AML-193 (cell line): ENCODE results near the gene NRG4.
A peak's percentile ranks its signal among the peaks of the same experiment; 100 is the strongest.
"Not testable (repeated sequence)": the region's sequence is repeated elsewhere in the genome, so short reads cannot be mapped to it uniquely, and the experiment has no call there.

Experiments used
- DNase-seq, 2 experiments: peaks; one replicate each; lab custom pipeline; 2025; lab: John Stamatoyannopoulos, UW

NRG4 gene

DNA sequence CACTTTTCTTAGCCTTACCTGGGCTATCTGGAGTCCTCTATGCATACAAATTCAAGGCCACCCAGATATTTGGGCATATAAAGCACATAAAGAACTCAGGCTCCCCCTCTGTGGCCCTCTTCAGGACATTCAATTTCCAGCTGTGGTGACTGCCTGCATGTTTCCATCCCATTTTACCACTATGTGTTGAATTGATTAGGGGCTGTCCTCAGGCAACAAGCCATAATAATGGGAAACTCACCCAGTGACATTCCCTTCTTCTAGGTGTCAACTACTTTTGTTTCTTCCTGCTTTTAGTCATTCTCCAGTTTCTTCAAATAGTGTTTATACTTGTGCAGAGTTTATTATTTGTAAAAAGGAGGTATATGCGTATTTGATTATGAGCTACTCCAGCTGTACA lies 18.0 kb downstream of the NRG4 start:
- DNase-seq: no peak

DNA sequence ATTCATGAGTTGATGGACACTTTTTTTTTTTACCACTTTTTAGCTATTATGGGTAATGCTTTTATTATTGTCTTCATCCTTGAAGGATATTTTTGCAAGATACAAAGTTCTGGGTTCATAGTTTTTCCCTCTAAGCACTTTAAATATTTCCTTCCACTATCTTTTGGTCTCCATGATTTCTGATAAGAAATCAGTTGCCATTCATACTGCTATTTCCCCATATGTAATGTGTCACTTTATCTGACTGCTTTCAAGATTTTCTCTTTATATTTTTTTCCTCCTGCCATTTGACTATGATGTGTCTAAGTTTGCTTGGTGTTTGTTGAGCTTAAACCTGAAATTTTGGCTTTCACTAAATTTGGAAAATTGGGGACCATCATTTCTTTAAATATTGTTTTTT lies 19.3 kb downstream of the NRG4 start:
- DNase-seq: no peak

DNA sequence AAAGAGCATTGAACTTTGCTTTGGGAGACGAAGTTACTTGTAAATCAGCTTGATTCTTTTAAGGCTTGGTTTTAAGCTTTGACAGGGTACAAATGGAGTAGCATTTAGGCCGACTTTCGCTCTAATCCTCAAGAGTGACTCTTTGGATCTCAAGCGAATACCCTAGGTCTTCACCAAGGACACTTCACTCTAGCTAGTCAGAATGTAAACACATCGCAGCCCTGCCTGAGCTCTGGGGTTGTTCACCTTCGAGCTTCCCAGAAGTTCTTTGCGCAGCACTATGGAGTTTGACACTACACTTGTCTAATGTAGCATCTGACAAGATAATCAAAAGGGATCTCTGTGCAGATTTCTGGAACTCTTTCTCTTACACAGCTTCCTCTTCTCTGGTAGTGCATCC lies 22.3 kb downstream of the NRG4 start:
- no peak for DNase-seq

DNA sequence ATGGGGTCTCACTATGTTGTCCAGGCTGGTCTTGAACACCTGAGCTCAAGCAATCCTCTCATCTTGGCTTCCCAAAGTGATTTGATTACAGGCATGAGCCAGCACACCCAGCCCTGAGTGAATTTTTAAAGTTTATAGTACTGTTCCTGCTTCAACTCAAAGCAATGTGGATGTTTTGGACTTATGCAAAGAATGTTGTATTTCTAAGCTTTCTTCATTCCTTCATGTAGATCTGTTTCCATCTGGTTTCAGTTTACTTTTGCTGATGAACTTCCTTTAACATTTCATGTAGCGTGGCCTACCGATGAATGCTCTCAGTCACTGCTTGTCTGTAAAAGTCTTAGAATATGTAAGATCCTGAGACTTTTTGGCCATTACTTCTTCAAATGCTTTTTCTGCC lies 23.2 kb downstream of the NRG4 start:
- no peak for DNase-seq

DNA sequence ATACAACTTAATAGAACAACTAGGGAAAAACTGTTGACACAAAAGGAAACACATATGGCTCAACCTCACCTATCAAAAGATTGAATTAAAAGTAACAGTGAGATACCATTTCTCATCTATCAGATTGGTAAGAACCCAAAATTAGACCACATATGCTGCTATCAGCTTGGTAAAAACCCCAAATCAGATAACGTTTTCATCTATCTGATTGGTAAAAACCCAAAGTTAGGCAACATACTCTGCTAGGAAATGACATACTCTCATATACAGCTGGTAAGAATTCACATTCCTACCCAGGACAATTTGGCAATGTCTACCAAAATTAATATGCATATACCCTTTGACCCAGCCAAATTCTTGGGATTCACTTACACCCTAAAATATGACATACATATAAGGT lies 26.3 kb downstream of the NRG4 start:
- no peak for DNase-seq

DNA sequence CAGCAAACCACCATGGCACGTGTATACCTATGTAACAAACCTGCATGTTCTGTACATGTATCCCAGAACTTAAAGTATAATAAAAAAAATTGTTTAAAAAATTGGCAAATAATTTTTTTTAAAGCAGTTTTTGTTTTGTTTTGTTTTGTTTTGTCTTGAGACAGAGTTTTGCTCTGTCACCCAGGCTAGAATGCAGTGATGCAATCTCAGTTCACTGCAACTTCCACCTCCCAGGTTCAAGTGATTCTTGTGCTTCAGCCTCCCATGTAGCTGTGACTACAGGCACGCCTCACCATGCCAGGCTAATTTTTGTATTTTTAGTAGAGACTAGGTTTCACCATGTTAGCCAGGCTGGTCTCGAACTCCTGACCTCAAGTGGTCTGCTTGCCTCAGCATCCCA lies 27.5 kb downstream of the NRG4 start:
- DNase-seq: not testable (repeated sequence)

DNA sequence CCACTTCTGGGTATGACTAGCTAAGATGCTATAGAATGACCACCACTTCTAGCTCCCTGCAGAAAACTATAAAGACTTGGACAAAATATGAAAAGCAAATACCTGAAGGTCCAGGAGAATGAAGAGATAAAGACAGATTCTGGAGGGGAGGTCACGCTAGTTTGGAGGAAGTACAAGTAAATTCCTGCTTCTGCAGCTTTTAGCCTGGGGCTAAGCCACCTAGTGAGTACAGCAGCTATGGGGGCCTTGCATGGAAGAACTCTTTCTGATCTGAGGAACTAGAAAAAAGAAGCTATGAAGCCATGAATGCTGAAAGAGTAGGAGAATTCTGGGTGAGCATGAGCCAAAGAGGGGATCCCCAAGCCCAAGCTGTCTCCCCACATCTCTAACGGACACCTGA lies 29.8 kb downstream of the NRG4 start:
- DNase-seq: peak; percentile 27 to 31

DNA sequence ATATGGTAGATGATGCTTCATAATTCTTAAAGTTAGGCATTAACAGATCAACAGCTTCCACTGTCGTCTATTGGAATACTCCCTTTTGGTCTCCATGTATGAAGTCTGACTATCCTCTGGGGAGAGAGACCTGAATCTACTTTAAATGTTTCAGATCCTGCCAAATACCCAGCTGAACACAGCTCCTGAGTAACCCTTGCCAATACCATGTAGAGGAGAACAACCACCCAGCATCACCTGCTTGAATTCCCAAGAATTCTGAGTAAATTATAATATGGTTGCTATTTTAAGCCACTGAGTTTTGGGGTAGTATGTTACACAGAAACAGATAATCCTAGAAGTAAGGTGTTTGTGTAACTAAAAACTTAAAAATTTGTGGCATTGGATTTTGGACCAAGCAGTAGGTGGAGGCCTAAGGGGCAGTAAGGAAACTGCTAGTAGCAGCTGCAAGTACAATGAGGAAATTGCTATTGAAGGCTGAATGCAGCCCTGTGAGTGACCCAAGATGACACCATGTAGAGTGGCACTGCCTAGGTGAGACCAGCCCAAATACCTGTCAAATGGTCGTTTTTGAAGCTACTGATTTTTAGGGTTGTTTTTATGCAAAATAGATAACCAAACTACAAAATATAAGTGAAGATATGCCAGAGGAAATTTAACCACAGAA lies 30.9 kb downstream of the NRG4 start:
- DNase-seq: no peak

DNA sequence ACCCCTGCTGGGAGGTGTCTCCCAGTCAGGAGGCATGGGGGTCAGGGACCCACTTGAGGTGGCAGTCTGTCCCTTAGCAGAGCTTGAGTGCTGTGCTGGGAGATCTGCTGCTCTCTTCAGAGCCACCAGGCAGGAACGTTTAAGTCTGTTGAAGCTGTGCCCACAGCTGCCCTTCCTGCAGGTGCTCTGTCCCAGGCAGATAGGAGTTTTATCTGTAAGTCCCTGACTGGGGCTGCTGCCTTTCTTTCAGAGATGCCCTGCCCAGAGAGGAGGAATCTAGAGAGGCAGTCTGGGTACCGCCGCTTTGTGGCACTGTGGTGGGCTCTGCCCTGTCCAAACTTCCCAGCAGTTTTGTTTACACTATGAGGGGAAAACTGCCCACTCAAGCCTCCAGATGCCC lies 35.5 kb downstream of the NRG4 start:
- DNase-seq: not testable (repeated sequence)

DNA sequence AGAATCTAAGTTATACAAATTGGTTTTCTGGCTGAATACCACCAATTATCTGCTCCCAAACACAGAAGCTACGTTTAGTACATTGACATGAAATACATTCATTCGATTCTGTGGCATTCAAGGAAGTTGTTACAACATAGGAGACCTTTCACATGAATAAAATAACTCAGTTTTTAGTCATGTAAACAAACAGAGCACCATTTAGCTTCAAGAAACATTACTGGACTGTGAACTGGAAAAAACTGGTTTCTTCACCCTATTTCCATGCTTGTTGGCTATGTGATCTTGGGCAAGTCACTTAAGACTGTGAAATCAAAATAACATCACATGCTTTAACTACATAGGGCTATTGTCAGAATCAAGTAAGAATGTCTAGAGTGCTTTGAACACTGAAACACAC lies 46.2 kb downstream of the NRG4 start:
- no peak for DNase-seq

DNA sequence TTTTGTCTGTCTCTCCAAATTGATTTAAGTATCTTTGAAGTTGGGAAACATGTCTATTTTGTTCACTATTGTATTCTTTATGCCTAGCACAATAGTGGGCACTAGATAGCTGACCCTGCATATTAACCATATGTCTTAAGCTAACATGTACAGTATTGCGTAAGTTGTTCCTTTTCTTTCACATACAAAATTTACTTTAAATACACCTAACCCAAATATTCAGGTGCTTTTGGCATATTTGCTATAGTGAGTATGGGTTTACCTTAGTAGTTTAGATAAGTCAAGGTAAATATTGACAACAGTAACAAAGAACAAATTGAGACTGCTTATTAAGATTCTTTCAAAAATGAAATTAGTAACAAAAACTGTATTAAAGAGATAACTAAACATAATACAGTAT lies 50.9 kb downstream of the NRG4 start:
- DNase-seq: no peak

DNA sequence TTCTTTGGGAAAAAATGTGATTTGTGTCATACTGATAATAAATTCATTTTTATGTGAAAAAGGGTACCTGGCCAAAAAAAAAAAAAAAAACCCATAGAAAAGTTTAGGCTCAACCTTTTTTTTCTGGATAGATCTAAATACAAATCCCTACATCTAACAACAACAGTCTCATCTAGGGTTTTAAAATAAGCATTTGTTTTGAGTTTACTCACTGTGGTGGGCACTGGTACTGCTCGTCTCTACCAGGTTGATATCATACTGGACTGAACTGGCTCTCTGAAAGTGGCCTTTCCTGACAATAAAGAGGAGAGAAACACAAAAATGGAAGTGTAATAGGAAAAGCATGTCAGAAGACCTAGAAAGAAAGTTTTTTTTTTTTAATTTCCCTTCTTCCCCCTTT lies 56.5 kb downstream of the NRG4 start:
- DNase-seq: no peak

DNA sequence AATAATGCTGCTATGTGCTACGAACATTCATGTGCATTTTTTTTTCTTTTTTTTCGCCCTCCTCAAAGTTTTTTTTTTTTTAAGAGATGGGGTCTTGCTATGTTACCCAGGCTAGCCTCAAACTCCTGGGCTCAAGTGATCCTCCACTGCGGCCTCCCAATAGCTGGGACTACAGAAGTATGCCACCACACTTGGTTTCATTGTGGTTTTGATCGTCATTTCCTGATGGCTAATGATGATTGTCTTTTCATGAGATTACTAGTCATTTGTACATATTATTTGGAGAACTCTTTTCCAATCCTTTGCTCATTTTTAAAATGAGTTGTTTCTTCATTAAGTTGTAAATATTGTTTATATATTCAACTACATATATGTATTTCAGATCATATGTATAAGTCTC lies 59.7 kb downstream of the NRG4 start:
- no peak for DNase-seq

DNA sequence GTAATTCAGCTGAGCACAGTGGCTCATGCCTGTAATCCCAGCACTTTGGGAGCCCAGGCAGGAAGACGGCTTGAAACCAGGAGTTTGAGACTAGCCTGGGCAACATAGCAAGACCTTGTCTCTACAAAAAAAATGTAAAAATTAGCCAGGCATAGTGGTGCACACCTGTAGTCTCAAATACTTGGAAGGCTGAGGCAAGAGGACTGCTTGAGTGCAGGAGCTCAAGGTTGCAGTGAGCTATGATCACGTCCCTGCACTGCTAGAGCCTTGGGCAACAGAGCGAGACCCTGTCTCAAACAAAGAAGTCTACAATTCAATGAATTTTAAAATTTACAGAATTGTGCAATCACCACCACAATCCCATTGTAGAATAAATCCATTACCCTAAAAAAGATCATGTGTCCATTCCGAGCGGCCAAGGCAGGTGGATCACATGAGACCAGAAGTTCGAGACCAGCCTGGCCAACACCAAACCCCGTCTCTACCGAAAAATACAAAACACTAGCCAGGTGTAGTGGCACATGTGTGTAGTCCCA lies 63.4 kb downstream of the NRG4 start:
- no peak for DNase-seq

DNA sequence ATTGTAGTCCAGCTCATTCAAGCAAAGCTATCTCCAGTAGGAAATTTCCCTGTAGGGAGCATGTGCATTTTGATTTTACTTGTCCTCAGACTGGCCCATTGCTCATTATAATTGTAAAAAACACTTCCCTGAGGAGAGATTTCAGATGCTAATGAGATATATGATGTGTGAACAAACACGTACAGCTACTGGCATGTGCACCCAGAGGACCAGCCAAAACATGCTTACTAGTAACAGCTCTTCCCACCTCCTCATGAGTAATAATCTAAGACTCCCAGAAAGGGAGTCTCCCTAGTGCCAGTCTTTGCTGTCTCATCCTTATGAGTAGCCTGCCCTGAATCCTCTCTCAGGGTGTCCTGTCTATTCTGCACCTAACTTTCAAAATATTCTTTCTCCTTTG lies 65.1 kb downstream of the NRG4 start:
- DNase-seq: no peak

DNA sequence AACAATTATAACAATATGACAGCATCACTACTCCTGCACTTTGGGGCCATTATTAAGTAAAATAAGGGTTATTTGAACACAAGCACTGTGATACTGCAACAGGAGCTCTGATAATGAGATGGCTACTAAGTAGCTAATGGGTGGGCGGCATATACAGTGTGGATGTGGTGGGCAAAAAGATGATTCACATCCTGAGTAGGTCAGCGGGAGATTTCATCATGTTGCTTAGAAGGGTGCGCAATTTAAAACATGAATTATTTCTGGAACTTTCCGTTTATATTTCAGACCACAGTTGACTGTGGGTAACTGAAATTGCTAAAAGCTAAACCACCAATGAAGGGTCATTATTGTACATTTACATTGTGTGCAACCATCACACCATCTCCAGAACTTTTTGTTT lies 66.3 kb downstream of the NRG4 start:
- DNase-seq: no peak

DNA sequence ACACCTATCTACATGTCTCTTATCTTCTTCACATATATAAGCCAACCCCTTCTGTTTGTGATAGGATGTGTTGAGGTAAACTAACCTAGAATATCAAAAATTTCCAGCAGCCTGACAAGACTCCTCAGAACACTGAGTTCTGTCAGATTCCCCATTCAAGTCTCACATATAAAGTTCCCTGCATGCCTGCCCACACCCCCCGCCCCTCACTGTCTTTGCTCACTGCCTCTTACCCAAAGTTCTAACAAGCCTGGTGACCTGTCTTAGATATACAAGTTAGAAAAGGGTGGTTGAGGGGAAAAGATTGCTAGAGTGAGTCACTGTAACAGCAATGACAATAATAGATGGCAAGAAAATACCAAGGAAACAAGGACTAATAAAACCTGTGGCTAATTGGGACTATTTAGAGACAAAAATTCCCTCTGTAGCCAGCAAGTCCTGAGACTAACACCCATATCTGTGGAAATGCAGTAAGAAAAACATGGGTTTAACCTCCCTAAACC lies 68.5 kb downstream of the NRG4 start:
- DNase-seq: no peak

DNA sequence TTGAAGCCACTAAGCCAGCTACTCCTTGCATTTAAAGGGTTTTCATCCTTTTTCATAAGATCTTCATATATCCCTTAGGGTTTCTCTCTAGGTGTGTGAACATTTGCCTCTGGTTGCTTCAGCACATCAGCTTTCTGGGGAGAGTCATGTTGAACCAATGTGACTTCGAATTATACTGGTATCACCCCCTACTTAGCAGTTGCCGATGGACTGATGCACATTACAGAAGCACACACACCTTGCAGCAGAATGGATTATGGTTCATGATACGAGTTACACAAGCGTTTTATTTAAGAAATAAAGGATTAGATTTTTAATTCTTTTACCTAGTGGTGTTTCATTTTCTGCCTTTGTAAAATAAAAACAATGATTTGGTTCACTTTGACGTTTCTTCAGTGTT lies 69.0 kb downstream of the NRG4 start:
- no peak for DNase-seq

DNA sequence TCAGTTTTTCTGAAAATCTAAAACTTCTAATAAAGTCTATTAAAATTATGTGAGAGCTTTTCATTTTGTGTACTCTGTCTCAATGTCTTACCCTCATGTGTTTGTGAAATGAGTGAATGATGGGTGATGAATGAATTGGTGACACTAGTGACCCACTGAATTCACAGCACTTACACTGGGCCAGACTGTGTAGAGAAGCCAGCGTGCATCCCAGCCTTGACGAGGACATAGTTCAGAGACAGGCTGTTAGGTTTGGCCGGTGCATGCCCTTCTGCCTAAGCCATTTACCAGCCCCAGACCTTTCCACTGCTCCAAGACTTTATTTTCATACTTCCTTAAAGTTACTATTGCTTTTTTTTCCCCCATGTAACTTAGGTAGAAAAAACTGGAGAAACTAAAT lies 69.8 kb downstream of the NRG4 start:
- no peak for DNase-seq

DNA sequence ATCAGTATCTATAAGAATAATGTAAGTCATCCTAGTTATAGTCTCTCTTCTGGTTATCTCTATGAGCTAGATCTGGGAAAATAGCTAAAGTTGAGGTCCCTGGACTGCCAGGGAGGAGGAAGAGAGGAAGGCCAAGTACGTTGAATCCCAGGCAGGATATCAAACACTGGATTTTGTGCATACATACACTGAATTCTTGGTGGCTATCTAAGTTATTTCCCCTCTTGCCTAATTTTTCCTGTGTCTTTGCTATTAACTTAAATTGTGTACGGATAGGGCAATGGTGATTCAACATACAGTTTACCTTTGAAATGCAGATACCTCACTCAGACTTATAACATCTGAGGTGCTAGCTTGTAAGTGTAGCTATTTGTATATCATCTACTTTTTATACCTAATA lies 81.4 kb downstream of the NRG4 start:
- DNase-seq: no peak

DNA sequence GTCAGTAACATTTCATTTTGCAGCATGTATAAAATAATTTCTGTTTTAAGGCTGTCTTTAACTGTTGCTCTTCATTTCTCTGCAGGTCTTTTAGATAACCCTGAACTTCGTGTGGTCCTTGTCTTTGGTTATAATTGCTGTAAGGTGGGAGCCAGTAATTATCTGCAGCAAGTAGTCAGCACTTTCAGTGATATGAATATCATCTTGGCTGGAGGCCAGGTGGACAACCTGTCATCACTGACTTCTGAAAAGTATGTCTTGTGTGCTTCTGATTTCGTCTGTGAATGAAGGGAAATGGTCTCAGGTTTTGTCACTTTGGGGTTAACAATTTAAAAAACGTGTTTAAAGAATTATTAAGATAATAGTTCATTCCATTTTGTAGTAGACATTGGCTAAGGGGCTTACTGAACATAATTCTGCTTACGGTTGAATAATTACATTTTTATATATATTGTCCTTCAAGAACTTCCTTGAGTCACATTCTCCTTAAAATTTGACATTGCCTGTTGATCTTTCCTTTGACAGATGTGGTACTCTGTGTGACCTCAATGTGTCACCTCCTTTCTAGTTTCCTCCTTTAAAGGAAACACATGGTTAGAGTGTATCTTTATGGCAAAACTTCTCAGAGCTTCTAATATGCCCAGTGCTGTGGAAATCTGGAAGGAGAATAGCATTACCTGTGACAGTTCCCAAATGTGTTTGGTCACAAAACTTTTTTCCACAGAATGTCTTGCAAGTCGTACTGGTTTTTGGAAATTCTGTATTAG lies 82.2 kb downstream of the NRG4 start:
- DNase-seq: no peak

DNA sequence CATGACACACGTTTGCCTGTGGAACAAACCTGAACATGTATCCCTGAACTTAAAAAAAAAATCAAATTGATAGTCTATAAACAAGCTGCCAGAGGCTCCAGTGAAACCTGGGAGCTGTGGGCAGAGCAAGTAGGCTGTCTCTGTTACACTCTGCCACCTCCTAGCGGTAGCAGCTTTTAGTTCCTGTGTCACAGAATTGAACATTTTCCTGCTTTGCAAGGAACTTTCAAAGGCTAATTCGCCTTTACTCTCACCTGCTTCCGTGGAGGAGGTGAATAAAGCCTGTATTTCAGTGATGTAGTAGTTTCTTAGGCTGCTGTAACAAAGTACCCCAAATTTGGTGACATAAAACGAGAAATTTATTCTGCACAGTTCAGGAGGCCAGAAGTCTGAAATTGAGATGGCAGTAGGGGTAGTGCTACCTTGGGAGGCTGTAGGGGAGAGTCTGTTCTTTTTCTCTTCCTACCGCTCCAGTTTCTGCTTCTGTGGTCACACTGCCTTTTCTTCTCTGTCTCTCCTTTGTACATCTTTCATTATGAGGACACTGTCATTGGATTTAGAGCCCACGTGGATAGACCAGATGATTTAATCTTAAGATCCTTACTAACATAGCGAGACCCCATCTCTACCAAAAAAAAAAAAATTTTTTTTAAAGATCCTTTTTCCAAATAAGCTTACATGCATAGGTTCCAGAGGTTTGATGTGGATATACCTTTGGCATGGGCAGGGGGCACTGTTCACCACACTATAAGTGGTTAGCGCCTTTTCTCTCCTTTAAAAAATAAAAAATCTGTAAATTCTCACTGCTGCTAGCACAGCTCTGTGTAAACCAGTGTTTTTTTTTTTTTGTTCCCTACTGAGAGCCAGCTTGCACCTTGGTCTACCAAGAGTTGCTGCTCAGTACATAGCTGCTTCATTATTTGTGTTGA lies 83.3 kb downstream of the NRG4 start:
- DNase-seq: peak in 1 of 2 experiments; percentile 38
